Large intestine (tissue), 3 donors: ENCODE results near the gene ARRDC1. TPM values are rescaled to one million over a fixed set of nuclear protein-coding genes. Genes with fewer than 3 reads are reported as not detected.
A peak's percentile ranks its signal among the peaks of the same experiment; 100 is the strongest.

Experiments
- DNase-seq, 2 donors: peaks; one replicate each; pipeline versions ENCODE4 v3.0.0 to v3.0.0-alpha.2; 2013
- H3K27ac ChIP-seq: one replicate; pipeline ENCODE4 v1.5.1; 2013; ENCODE audit warnings: low read length
- H3K27me3 ChIP-seq: 2 replicates; pipeline ENCODE4 v1.6.1; 2013; ENCODE audit warnings: low read length; ENCODE audit not compliant: control insufficient read depth, insufficient read depth
- H3K36me3 ChIP-seq: 2 replicates; pipeline ENCODE4 v1.6.1; 2013; ENCODE audit warnings: low read length; ENCODE audit not compliant: control insufficient read depth, insufficient read depth
- H3K4me1 ChIP-seq: one replicate; pipeline ENCODE4 v1.6.1; 2013; ENCODE audit warnings: low read length; ENCODE audit not compliant: control insufficient read depth, insufficient read depth
- H3K4me3 ChIP-seq: one replicate; pipeline ENCODE4 v1.5.1; 2013; ENCODE audit warnings: low read length
- H3K9me3 ChIP-seq: one replicate; pipeline ENCODE4 v1.6.1; 2013; ENCODE audit warnings: mild to moderate bottlenecking, low read depth, low read length, moderate library complexity; ENCODE audit not compliant: control insufficient read depth
- WGBS: methylation state at CpG from one replicate; pipeline ENCODE4 v1.1.5; 2013; ENCODE audit warnings: low lambda C conversion rate; ENCODE audit not compliant: insufficient coverage; 5-methylcytosine and 5-hydroxymethylcytosine counted together
- polyA plus RNA-seq: library from polyadenylated mRNA; unstranded; fragments of 120-200 nt; gene quantifications from one replicate; pipeline ENCODE4 v1.2.1, GENCODE V29; 2013

The ARRDC1 gene
- polyA plus RNA-seq, 1 donor, result 59.8 TPM

DNA sequence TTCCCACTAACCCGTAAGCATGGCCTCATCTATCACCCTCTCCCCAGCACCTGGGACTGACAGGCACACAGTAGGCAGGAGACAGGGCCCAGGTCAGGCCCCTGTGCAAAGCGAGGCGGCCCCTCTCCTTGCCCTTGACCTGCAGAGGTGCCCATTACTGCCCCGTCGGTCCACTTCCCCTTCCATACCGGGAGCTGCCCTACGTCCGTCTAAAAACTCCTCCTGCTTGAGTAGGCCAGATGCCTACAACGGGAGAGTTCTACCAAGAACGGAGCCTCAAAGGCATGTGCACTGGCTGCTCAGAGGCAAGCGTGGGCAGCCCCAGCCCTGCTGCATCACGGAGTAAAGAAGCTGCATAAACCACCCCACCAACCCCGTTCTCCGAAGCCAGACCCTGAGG lies 22.1 kb upstream of the ARRDC1 start:
- peaks cover 61% of the 10 kb centered on the region for H3K36me3 ChIP-seq

DNA sequence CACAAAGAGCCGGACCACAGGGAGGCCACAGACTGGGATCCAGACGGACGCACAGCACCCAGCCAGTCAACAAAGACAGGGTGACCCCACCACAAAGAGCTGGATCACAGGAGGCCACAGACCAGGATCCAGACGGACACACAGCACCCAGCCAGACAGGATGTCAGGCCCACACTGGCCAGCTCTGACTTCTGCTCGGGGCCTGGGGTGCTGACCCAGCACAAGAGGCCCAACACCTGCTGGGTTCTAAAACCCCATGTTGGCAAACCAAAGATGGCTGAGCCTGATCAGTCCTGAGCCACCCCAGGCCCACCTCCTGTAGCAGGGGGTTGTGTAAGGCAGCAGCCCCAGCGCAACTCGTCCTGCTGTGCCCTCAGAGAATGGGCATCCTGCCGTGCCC lies 21.5 kb upstream of the ARRDC1 start:
- Histone ChIP-seq H3K27me3 (no peaks in the 10 kb centered on the region), H3K36me3 (peaks cover 61% of the 10 kb centered on the region), H3K4me3 (no peak overlapping the region), H3K9me3 (no peaks in the 10 kb centered on the region), H3K4me1 (peaks cover 5% of the 10 kb centered on the region), H3K27ac (no peak overlapping the region)
- no peak for DNase-seq
- WGBS, result no CpG with 5 or more reads among the region's 8 CpGs

More for the DNA sequence above, 22.1 kb upstream of the ARRDC1 start:
- WGBS, result no CpG with 5 or more reads among the region's 14 CpGs
- DNase-seq, result no peak
- Histone ChIP-seq H3K4me1 (peaks cover 5% of the 10 kb centered on the region), H3K9me3 (no peaks in the 10 kb centered on the region), H3K27ac (no peak overlapping the region), H3K4me3 (no peak overlapping the region), H3K27me3 (no peaks in the 10 kb centered on the region)

DNA sequence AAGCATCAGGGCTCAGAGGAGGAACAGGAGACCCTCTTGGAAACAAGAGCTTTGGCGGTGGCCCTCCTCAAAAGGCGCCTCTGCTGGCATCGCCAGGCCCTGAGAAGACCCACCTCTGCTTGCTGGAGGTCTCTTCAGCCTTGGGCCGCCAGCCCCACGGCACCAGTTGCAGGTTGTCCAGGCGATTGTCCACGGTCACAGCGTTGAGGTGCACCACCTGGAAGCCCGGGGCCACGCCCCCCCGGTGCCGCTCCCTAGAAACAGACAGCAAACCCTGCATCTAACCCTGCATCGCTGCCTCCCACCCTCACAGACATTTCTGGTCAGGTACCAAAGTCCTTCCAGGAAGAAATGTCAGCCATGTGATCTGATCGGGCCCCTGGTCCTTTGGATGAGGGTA lies 18.6 kb upstream of the ARRDC1 start:
- Histone ChIP-seq H3K4me3 (no peak overlapping the region), H3K27me3 (no peaks in the 10 kb centered on the region), H3K27ac (no peak overlapping the region), H3K36me3 (peaks cover 53% of the 10 kb centered on the region), H3K4me1 (peaks cover 7% of the 10 kb centered on the region), H3K9me3 (no peaks in the 10 kb centered on the region)
- no CpG with 5 or more reads among the region's 14 CpGs for WGBS
- no peak for DNase-seq

DNA sequence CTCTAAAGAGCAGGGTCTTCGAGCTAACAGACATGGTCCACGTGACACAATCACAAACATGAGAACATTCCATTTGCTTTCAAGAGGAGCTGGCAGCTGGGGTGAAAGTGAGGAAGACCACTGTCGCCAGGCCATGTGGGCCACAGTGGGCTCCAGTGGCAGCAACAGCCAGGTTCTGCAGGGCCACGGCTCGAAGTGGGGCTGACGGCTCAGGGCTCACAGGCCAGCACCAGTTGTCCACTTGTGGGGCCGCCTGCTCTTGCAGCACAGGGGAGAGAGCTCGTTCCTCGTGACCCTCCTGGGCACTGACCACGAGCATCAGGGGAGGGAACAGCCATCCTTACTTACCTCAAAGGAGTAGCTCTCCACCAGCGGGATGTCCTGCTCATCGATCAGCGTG lies 17.2 kb upstream of the ARRDC1 start:
- no peak for DNase-seq
- H3K36me3 ChIP-seq, result peaks cover 40% of the 10 kb centered on the region
- peaks cover 7% of the 10 kb centered on the region for H3K4me1 ChIP-seq
- H3K4me3 ChIP-seq, result no peak overlapping the region
- no peaks in the 10 kb centered on the region for H3K9me3 ChIP-seq
- no peak overlapping the region for H3K27ac ChIP-seq
- no CpG with 5 or more reads among the region's 13 CpGs for WGBS
- no peaks in the 10 kb centered on the region for H3K27me3 ChIP-seq

DNA sequence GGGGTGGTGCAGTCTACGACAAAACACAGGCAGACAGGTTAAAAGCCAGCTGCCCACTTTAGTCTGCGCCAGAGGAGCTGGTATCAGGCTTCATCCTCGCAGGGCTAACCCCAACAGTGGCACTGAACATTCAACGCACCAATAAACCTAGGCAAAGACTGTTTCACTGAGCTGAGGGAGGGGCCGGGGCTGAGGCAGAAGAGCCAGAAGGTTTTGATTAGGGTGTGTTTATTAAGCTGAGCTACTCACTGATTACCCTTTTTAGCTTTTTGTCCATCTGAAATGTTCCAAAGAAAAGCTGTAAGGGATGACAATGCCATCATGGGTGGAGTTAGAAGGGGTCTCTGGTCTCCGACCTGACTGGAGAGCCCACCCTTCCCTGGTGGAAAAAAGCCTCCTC lies 16.6 kb upstream of the ARRDC1 start:
- no peak overlapping the region for H3K4me3 ChIP-seq
- H3K4me1 ChIP-seq, result peaks cover 7% of the 10 kb centered on the region
- no peaks in the 10 kb centered on the region for H3K27me3 ChIP-seq
- H3K27ac ChIP-seq, result no peak overlapping the region
- no peaks in the 10 kb centered on the region for H3K9me3 ChIP-seq
- H3K36me3 ChIP-seq, result peaks cover 34% of the 10 kb centered on the region
- no peak for DNase-seq
- no CpG with 5 or more reads among the region's 6 CpGs for WGBS

DNA sequence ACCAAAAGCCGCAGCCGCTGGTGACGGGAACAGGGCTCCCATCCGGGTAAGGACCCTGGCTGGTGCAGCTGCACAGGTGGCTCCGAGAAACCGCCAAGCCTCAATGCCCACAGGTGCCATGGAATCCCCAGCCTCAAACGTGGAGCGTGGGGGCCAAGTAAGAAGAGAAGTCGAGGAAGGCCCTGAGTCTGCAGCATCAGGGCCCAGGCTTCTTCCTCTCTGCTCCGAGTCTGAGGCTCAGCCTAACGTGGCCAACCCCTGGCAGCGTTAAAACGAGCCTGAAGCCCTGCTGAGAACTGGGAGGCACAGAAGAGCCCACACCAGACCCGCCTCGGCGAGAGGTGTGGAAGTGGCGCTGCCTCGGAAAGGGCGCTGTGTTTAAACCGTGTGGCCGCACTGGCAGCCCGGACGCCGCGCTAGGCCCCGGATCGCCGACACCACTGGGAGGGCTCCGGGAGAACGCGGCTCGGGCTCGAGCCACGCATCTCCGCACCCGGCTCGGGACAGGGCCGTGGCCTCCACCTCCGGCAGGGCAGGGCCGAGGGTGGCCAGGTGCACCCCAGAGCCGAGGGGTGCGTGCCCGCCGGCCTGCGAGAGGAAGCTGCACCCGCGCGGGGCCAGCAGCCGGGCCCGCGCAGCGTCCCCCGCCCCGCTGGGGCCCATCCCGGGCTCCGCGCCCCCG lies 15.9 kb upstream of the ARRDC1 start:
- Histone ChIP-seq H3K27me3 (no peaks in the 10 kb centered on the region), H3K4me1 (peaks cover 7% of the 10 kb centered on the region), H3K27ac (no peak overlapping the region)

DNA sequence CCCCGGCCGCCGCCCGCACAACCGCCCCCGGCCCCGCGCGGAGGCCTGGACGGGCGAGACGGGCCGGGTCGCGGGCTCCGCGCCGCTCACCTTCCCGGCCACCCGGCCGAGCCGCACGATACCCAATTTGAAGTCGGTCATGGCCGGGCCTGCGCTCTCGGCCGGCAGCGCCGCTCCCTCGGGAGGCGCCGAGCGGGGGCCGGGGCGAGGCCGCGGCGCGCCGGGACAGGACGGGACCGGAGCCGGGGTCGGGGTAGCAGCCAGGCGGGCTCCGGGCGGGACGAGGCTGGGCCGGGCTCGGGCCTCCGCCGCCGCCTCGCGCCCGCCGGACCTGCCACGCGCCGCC lies 15.4 kb upstream of the ARRDC1 start:
- WGBS, result no CpG with 5 or more reads among the region's 61 CpGs
- Histone ChIP-seq H3K27me3 (no peaks in the 10 kb centered on the region), H3K9me3 (no peaks in the 10 kb centered on the region), H3K27ac (no peak overlapping the region), H3K4me3 (no peak overlapping the region), H3K36me3 (peaks cover 27% of the 10 kb centered on the region), H3K4me1 (peaks cover 7% of the 10 kb centered on the region)
- no peak for DNase-seq

More for the DNA sequence above, 15.9 kb upstream of the ARRDC1 start:
- H3K36me3 ChIP-seq, result peaks cover 28% of the 10 kb centered on the region
- H3K9me3 ChIP-seq, result no peaks in the 10 kb centered on the region
- no CpG with 5 or more reads among the region's 58 CpGs for WGBS
- DNase-seq, result peak in 1 of 2 donors; percentile 45
- peak overlapping the region; percentile 51 for H3K4me3 ChIP-seq

DNA sequence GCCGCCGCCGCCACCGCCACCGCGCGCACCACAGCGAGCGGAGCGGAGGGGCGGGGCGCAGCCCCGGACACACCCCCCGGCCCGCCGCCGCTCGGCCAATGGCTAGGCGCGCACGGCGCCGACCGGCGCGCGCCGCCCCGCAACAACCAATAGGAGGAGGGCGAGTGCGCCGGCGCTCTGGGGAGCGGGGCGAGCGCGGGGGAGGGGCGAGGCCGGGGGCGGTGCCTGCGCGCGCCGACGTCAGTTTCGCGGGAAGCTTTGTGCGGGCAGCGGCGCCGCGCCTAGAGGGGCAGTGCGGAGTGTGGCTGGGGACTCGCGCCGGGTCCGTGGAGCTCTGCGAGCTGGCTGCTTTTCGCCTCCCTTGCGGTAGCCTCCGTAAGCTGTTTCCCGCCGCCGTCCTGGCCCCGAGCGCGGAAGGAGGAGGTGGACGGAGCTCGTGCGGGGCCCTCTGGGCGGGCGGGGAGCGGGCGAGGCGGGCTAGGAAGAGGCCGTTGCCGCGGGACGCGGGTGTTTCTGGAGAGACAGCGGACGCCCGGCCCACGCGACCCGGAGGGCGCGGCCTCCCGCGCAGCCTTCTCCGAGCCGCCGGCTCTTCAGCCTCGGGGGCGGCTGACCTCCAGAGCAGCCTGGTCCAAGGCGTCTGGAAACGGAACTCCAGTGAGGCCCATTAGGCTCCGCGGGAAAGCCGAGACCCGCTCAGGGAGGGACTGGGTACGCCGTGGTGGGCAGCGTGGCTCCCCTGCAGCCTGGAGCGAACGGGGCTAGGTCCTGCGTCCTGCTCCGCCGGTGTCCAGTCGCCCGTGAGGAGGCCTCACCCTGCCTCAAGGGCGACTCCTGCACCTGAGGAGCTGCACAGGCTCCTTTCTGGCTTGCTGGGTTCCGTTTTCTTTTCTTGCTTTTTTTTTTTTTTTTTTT lies 14.8 kb upstream of the ARRDC1 start, which contains the start of gene ZMYND19:
TSS of gene ZMYND19 (minus strand) at position 44 of the 915 bp plus-strand sequence. CDS start 249 bp downstream, outside the sequence.
- peaks cover 7% of the 10 kb centered on the region for H3K4me1 ChIP-seq
- H3K4me3 ChIP-seq, result peak within 1 kb of the TSS; percentile 74
- H3K27me3 ChIP-seq, result no peaks in the 10 kb centered on the region
- no CpG with 5 or more reads among the region's 113 CpGs for WGBS
- peaks cover 25% of the 10 kb centered on the region for H3K36me3 ChIP-seq
- H3K9me3 ChIP-seq, result no peaks in the 10 kb centered on the region
- peak within 1 kb of the TSS; percentile 33 for H3K27ac ChIP-seq
- DNase-seq, result peak; percentile 88 to 91

DNA sequence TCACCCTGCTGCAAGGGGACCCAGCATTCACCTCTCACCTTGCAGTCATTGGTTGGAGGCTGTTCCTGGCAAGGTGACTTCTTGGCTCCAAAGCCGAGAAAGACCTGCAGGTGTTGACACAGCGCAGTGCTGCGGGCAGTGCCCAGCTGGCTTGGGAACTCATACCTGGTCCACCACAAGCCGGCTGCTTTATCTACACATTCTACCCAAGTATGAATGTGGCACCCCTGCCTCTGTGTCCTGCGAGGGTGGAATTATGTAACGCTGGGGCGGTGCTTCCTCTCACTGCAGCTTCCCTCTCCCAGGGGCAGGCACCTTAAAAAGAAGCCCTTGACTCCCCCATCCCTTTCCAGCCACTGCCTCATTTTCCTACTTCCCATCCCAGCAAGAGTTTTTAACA lies 12.7 kb upstream of the ARRDC1 start:
- Histone ChIP-seq H3K9me3 (no peaks in the 10 kb centered on the region), H3K27ac (no peak overlapping the region), H3K36me3 (peaks cover 5% of the 10 kb centered on the region), H3K4me1 (peaks cover 7% of the 10 kb centered on the region), H3K4me3 (no peak overlapping the region), H3K27me3 (no peaks in the 10 kb centered on the region)
- no CpG with 5 or more reads among the region's 7 CpGs for WGBS
- no peak for DNase-seq

DNA sequence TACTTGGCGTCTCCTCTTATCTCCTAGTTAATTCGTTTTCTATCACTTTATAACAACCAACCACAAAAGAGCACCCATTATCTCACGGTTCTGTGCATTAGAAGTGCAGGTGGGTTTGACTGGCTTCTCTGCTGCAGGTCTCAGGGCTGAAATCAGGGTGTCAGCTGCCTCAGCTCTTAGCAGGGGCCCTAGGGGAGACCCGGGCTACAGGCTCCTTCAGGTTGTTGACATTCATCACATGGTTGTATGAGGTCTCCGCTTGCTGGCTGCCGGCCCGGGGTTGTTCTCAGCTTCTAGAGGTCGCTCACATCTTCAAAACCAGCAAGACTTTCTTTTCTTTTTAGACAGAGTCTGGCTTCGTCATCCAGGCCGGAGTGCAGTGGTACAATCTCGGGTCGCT lies 12.3 kb upstream of the ARRDC1 start:
- WGBS, result 50% methylated on average over 1 of the region's 12 CpGs
- Histone ChIP-seq H3K36me3 (peaks cover 1% of the 10 kb centered on the region), H3K4me1 (peaks cover 7% of the 10 kb centered on the region), H3K27ac (no peak overlapping the region), H3K27me3 (no peaks in the 10 kb centered on the region), H3K4me3 (no peak overlapping the region), H3K9me3 (no peaks in the 10 kb centered on the region)
- no peak for DNase-seq
